NCI-H510A (cell line): ENCODE measurements around the gene TOB1.
"Not testable (repeated sequence)": the region's sequence is repeated elsewhere in the genome, so short reads cannot be mapped to it uniquely, and the experiment has no call there.

Experiments
- DNase-seq: peaks from one replicate; lab custom pipeline; 2025; lab: John Stamatoyannopoulos, UW

Gene TOB1

DNA sequence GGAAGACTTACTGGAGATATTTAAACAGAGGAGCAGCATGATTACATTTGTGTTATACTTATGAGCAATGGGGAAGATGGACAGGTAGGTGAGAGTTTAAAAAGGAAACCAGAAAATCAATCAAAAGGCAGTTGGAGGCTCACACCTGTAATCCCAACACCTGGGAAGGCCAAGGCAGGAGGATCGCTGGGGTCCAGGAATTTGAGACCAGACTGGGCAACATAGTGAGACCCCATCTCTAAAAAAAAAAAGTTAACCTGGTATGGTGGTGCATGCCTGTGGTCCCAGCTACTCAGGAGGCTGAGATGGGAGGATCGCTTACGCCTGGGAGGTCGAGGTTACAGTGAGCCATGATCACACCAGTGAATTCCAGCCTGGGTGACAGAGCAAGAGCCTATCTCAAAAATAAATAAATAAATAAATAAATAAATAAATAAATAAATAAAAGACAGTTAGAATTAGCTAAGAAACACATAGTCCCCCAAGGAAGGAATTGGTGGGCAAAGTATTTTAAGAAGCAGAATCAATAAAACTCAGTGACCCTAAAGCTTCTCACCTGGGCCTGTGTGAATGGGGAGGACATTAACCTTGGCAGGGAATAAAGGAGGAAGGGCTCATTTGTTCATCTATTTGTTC is 32.3 kb upstream of the TOB1 start:
- no peak for DNase-seq

DNA sequence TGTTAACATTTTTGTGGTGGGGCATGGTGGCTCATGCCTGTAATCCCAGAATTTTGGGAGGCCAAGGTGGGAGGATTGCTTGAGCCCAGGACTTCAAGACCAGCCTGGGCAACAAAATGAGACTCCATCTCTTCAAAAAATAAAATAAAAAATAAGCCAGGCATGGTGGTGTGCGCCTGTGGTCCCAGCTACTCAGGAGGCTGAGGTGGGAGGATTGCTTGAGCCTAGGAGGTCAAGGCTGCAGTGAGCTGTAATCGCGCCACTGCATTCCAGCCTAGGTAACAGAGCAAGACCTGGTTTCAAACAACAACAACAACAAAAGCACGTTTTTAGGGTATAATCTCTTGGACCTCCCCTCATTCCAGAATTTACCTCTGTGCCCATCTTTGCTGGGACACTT is 28.4 kb upstream of the TOB1 start:
- not testable (repeated sequence) for DNase-seq

DNA sequence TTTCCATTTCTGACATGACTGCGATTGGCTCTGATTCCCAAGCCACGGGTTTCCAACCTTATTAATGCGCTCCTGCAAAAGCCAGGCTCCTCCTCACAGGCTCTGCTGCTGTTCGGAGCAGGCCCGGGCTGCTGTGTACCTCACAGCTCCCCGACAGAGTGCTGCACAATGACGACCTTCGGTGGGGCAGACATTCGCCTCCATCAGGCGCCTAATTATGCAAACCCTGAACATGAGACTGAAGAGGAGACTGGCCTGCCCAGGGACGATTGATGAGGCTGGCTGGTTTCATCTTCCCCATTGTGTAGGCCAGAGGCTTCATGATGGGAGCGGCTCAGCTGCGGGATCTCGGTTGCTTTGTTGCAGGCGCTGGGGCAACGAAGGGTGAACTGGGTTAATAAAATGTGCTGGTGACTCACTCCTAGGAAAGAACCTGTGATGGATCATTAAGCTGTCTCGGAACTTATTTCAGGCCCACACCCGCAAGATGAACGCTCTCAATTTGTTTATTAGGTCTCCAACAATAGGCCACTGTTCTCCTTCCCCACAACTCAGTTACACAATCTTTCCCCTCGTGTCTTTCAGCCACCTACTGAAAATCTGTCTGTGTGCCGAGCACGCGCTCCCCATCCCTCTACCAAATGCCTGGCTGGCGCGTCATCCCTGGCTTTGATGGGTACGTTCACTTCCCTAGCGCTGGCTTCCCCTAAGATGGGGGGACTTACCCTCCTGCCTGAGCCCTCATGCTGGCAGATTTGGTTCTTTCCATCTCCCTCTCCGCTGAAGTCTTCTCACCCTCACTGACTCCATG is 27.2 kb upstream of the TOB1 start:
- no peak for DNase-seq

DNA sequence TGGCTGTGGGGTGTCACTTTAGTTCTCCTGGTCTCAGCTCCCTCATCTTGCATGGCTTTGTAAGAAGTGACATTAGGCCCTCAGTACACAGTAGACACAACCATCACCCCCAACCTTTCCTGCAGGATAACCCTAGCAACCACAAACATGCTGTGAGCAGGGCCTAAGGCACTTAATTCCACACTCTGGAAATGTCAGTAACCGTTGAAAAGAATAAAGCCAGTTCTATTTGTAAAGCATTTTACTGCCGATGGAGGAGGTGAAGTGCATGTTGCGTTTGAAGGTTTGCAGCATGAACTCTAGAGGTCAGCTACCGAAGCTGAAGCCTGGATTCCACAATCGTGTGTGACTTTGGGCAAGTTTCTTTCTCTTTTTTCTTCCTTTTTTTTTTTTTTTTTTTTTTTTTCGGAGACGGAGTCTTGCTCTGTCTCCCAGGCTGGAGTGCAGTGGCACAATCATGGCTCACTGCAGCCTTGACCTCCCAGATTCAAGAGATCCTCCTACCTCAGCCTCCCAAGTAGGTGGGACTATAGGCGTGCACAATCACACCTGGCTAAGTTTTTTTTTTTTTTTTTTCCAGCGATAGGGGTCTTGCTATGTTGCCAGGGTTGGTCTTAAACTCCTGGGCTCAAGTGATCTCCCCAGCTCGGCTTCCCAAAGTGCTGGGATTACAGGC is 26.1 kb upstream of the TOB1 start:
- no peak for DNase-seq

DNA sequence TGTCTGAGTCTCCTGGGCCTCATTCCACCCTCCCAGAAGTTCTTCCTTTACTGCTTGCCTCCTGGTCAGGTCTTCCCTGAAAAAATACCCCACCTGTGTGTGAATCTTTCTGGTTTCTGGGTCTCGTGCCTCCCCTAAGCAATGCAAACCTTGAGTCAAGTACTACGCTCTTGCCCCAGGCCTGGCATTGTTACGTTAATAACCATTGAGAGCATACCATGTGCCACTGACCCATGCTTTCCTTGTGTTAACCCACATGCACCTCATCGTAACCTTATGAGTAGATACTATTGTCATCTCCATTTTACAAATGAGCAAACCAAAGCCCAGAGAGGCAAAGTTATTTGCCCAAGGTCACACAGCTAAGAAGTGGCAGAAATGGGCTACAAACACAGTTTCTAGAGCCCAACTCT is 25.4 kb upstream of the TOB1 start:
- DNase-seq, result no peak

DNA sequence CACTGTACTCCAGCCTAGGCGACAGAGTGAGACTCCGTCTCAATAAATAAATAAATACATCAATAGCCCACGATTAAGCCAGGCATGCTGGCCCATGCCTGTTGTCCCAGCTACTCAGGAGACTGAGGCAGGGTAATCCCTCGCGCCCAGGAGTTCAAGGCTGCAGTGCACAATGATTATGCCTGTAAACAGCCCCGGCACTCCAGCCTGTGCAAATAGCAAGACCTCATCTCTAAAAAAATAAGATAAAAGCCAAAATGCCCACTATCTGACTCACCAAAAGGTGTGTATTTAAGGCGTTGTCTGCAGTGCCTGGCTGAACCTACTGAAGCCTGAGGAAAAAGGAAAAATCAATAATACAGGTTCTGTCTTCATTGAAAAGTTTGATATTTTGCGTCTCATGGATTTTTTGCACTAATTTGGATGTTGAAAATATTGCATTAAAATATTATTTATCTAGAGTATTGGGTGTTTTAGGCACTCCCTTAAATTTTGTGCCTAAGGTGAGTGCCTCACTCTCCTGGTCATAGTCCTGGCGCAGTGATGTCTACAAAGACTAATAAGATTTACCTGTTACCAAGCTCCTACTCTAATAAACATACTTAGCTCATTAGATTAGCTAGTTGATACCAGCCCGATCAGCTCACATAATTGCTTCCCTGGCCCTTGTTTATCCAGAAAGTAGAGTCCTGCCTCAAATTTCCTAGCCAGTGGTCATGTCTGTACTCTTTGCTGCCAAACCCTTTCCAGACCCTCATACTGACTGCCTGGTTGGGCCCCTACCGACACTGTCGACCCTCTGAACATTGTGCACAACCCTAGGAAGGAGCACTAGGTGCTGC is 24.7 kb upstream of the TOB1 start:
- no peak for DNase-seq

DNA sequence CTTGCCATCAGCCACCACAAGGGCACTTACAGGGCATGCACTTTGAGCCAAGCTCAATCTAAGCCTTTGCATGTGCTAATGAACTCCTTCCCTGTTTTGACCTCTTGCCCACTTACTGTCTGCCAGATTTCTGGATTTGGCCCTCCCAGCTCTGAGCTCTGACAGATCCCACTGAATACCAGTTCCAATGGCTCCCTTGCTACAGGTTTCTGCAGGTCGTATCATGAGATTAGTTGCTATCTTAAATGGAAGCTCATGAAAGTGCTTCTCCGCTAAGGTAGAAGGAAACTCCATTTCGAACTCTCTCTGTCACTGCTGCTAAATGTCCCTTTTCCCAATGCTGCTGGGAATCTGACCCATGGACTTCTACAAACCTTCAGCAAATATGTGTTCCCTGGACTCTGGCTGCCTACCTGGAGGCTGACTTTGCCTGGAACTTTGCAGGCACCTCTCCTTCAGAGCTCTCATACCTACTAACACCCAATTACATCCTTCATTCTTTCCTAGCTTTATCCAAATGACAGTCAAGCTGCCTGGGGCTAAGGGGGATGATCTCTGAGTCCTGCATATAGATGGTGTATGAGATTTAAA is 23.5 kb upstream of the TOB1 start:
- DNase-seq, result no peak

DNA sequence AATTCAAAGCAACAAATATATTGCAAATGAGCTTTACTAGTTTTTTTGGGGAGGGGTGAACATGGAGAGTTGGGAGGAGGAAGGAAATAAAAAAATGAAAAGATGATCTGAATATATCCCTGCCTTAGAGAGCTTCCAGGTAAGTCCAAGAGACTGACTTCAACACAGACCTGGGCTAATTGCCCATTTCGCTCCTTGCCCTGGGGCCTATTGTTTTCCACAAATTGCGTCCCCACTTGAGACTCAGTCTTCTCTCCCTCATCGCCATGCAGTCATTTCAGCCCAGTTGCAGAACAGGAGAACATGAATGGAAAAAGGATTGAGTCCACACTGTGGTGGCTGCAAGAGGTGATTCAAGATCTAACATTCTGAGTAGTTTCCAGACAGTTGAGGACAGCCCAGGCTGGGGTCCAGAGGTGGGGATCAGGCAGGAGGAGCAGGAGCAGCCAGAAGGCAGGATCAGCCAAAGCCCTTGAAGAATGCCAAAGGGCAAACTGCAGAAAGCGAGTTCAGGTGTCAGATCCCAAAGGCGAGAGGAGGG is 21.6 kb upstream of the TOB1 start:
- DNase-seq, result no peak

DNA sequence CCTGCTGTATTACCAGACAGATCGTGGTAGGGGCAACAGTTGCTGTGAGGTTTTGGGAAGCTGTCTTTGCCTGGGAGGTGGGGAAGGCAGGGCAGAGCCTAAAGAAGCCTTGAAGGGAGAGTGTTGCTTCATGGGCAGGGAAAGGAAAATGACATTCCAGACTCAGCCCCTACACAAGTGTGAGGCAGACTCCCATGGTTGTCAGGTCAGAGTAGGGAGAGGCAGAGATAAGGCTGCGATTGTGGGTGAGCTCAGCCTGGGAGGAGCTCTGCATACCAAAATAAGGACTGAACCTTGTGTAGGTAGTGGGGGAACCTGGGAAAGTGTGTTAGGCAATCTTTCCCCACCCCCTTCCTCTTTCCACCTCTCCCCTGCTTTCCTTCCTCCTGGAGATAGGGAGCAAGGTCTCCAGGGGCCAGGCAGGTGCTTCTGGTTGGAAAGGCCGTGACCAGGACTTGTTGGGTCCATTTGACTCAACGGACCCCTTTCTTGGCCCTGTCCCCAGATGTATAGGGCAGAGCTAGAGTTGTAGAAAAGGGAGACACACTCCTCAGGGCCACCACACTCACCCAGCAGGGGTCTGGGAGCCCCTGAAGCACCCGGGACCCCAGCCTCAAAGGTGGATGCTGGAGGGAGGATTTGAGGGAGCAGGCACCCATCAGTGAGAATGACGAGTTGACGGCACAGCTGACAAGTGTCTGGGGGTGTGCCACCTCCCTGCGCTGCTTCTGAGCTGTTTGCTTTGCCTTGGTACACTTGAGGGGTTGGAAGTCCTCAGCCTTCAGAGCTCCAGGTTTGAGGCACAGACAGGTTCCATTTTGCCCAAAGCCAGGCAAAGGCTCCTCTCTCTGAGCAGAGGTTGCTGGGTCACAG is 18.5 kb upstream of the TOB1 start:
- DNase-seq, result no peak

DNA sequence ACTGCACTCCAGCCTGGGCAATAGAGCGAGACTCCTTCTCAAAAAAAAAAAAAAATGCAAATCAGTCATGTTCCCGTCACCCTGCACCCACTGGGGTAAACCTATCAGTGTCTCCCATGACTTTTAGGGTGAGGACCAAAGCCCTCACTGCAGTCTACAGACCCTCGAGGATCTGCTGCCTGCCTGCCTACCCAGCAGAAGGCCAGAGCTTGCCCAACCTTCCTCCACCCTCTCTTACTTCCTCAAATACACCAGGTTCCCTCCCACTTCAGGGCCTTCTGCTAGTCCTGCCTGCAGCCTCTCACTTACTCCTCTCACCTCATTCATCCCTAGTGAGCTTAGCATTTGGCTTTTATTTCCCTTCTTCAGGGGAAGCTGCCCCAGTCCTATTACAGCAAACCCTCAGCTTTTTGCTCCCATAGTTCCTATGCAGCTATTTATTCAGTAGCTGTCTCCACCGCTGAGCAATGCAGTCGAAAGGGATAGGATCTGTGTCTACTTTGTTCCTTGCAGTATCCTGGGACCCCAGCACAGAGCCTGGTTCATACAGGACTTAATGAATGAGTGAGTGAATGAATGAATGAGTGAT is 17.8 kb upstream of the TOB1 start:
- no peak for DNase-seq

DNA sequence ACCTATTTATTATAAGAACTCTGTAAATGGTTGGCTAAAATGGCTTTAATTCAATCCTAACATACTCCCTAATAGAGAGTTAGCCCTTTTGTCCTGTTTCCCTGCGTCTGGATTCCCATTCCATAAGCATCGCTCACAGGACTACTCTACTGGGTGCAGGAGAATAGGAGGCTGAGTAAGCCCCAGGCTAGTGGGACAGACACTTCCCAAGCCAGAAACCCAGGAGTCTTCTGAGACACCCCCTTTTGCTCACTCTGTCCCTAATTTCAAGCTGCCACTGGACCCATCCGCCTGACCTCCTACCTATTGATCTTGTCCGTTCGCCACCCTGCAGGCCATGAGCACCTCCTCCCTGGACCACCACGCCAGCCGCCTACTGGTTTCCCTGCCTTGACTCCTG is 16.7 kb upstream of the TOB1 start:
- DNase-seq, result no peak

DNA sequence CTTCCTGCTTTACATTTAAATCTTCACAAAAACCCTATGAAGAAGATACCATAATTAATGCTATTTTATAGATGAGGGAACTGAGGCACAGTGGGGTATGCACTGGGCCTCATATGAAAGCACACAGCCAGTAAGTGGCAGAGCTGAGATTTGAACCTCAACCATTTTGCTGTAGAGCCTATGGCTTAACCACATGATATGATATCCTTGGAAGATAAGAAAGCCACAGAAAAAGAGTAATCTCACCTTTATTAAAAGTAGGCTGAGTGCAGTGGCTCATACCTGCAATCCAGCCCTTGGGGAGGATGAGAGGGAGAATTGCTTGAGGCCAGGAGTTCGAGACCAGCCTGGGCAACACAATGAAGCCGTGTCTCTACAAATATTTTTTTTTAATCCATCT is 15.0 kb upstream of the TOB1 start:
- DNase-seq, result no peak

DNA sequence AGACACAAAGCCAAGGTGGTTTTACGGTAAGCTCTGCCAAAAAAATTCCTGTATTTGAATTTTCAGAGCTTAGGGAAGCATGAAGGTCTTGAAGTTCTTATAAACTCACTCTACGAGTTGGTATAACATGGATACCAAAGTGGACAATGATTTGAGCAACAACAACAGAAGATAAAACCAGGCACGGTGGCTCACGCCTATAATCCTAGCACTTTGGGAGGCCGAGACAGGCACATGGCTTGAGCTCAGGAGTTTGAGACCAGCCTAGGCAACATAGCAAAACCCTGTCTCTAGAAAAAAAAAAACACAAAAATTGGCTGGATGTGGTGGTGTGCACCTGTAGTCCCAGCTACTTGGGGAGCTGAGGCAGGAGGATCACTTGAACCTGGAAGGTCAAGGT is 12.9 kb upstream of the TOB1 start:
- DNase-seq, result no peak

DNA sequence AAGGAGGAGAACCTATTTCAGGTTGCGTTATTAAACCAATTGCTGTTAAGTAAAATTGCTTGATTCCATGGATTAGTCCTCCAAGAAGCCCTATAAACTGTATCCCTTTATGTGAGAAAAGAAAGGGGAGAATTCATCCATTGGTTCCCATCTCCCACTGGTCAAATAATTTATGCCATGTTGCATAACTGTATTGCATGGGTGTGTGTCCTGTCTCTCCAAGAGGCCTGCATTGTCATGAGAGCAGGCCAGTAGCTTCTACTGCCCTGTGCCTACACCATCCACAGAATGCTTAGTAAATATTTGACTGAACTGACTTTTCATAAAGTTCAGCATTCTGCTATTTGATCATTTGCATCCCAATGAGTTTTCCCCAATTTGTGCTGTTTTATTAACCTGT is 11.7 kb upstream of the TOB1 start:
- no peak for DNase-seq

DNA sequence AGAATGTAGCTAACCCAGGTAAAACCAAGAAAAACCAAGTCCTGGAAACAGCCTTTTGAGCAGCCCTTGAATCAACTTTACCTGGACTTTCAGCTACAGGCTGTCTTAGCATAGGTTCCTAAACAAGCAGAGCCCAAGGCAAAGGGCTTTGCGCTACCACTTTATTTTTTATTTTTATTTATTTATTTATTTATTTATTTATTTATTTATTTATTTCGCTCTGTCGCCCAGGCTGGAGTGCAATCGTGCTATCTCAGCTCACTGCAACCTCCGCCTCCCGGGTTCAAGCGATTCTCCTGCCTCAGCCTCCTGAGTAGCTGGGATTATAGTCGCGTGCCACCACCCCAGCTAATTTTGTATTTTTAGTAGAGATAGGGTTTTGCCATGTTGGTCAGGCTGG is 10.9 kb upstream of the TOB1 start:
- DNase-seq, result not testable (repeated sequence)

DNA sequence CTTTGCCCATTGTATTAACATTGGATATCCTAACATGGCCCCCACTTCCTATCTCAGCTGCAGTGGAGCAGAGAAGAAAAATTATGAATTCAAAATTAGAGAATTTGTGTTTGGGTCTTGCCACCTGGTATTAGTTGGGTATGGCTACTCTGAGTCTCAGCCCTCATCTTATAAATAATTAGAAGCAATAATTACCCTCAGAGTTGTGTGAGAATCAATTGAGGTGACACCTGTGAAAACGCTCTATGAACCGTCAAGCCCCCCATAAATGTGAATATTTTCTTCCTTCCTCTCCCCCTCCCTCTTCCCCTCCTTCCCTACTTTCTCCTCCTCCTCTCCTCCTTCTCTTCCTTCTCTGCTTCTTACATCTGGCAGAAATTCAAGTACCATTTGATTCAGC is 8.9 kb upstream of the TOB1 start:
- DNase-seq, result no peak

DNA sequence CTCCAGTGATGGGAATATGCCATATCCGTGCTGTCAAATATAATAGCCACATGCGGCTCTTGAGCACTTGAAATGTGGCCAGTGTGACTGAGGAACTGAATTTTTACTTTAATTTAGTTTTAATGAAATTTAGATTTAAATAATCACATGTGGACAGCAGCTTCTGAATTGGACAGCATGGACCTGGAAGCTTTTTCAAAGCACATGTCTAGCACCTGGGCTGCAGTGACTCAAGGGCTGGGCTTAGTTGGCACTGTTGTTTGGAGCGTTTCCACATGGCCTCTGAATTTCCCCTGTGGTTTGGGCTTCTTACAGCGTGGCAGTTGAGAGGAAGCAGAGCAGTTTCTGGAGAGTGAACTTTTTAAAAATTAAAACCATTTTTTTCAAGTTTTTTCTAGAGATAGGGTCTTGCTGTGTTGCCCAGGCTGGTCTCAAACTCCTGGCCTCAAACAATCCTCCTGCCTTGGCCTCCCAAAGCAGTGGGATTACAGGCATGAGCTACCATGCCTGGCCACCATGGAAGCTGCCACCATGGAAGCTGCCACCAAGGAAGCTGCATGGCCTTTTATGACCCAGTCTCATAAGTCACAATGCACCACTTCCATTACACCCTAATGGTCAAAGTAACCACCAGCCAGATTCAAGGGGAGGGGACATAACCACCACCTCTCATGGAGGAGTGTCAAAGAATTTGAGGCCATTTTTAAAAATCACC is 6.7 kb upstream of the TOB1 start:
- DNase-seq, result no peak

DNA sequence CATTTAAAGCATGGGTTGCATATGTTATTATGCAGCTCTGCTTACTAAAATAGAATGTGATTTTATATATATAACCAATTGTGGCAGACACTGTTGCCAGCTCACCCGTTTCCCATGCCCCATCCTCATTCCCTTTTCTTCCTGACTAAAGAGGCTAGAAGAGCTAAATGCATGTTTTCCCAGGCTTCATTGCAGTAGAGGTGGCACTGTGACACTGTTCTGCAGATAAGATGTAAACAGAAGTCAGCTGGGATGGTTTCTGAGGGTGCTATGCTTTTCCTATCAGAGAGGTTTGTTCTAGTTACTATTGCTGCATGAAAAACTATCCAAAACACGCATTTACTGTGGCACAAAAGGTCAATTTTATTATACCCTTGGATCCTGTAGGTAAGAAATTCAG is 5.7 kb upstream of the TOB1 start:
- no peak for DNase-seq

DNA sequence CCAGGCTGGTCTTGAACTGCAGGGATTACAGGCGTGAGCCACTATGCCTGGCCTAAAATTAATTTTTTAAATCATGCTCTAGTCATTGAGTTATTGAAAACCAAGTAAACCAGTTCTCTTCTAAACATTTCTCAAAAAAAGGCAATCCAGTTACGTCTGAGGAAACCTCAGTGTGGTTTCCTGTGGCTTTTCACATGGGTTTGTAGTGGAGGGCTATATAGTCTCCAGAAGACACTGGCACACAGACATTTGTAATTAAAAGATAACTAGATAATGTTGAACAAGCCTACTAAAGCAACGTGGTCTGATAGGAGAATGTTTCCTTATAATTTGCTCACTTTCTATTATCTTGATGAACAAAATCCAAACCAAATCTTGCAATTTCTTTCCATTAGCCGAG is 5.2 kb upstream of the TOB1 start:
- no peak for DNase-seq

DNA sequence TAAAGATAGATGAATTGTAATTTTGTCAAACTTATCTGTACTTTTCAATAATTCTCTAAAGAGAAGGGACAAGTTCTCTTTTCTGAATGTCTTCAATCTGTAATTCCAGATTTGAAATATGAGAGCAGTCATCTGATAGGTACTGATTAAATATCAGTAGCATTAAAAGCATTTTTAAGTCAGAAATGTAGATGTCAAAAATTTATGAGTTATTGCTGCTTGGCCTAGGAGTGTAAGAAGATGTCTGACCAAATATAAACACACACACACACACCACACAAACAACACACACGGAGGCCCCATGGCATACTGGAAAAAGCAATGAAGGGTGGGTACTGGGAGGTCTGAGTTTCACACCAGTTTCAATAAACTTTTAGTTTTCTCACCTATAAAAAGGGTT is 2.4 kb upstream of the TOB1 start:
- DNase-seq, result no peak
